D721Med (cell line): Measurements from ENCODE around the gene CNIH2.
"Not testable (repeated sequence)": the region's sequence is repeated elsewhere in the genome, so short reads cannot be mapped to it uniquely, and the experiment has no call there.

Experiments used
- DNase-seq: peaks from one replicate; pipeline ENCODE4 v3.0.0; 2011; ENCODE audit warnings: low spot score; ENCODE audit not compliant: insufficient read length
- FAIRE-seq: peaks from 2 replicates; lab custom pipeline; 2011; peaks lifted over from hg19 to GRCh38; lab: Jason Lieb, UNC
- CTCF ChIP-seq: IDR thresholded peaks from 2 replicates; pipeline ENCODE4 v1.5.1; 2012; ENCODE audit warnings: mild to moderate bottlenecking, control low read depth; ENCODE audit not compliant: insufficient read depth; ENCODE audit errors: missing control alignments

CNIH2 gene

DNA sequence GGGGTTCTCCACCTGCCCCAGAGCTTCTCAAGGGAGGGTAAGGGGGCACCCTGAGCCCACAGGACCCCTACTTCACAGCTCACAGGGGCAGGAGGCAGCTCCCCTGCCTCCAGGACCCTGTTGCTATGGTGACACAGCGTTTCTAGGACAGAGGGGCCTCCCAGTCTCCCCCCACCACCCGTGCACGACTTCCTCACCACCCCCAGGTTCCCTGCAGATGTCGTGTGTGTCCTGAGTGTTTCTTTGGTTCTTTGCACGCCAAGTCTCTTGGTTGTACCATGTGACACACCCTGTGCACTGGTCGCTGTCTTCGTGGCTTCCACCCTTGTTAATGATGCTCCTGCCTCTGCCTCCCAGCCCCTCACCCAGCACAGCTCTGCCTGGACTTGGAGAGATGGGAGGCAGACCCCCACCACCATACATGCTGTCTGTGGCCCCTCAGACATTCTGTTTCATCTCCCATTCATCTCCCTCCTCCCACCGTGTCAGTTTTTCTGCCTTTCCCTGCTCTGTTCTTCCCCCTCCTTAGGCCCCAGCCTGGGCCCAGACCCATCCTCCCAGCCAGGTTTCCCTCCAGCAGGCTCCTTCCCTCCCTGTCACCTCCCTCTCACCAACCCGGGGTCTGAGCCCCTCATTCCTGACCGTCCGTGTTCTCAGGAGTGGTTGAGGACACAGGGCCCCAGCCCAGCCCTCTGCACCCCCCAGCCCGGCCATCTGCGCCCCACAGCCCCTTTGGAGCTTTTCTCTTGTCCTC is 34.0 kb upstream of the CNIH2 start:
- DNase-seq (no peak), FAIRE-seq (no peak)
- TF ChIP-seq CTCF, result no peak

DNA sequence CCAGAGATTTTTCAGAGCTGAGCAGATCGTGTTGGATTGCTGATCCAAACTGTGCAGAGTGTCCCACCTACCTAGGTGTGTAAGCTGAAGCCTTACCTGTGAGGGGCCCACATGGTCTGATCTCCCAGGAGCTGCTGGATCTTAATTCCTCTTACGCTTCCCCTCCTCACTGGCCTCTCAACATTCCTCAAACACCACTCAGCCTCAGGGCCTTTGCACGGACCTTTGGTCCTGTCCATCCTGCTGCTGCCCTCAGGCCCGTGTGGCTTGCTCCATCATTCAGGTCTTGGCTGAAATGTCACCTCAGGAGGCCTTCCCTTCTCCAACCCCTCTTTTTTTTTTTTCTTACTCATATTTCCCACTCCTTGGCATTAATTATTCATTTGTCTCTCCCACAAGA is 30.7 kb upstream of the CNIH2 start:
- FAIRE-seq, result no peak
- no peak for TF ChIP-seq CTCF

GRCh38 chr11:66247801-66248200 is 30.2 kb upstream of the CNIH2 start:
- TF ChIP-seq CTCF, result no peak
- FAIRE-seq (no peak), DNase-seq (no peak)

More for the DNA sequence above, 30.7 kb upstream of the CNIH2 start:
- no peak for DNase-seq

- no peak for TF ChIP-seq CTCF
- DNase-seq, result no peak
- FAIRE-seq, result no peak
Measured at GRCh38 chr11:66248903-66249302, 29.1 kb upstream of the CNIH2 start.

DNA sequence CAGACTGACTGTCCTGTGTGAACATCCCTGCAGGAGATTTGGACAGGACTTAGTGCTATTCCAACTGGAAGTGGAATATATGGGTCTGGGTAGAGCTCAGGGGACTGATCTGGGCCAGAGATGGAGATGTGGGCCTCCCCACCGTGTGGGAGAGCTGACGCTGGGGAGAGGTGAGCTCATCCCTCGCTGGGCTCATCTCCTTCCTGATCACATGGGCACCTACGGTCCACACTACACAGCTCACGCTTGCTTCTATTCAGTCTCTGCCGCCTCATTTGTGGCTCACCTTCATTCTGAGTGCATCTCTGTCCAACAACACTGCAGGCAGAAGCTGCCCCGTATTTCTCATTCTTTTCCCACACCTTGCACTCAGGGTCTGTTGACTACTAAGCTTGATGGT is 26.2 kb upstream of the CNIH2 start:
- DNase-seq (no peak), FAIRE-seq (no peak)
- TF ChIP-seq CTCF, result no peak

GRCh38 chr11:66253081-66253480 is 24.9 kb upstream of the CNIH2 start:
- DNase-seq, FAIRE-seq: not testable (repeated sequence)

- no peak for TF ChIP-seq CTCF
- DNase-seq, result no peak
- FAIRE-seq, result no peak
Measured at GRCh38 chr11:66258473-66258893, 19.5 kb upstream of the CNIH2 start.

- no peak for TF ChIP-seq CTCF
- no peak for DNase-seq
- FAIRE-seq, result no peak
Measured at GRCh38 chr11:66259225-66259624, 18.8 kb upstream of the CNIH2 start.
